SK-N-SH (cell line): ENCODE measurements around the gene ATP6V1F. TPM values are rescaled to one million over a fixed set of nuclear protein-coding genes. Genes with fewer than 3 reads are reported as not detected.

ENCODE experiments used
- CTCF ChIA-PET: fragments of 300-600, 350-600 bp; formaldehyde crosslinking; extraction: SDS; loops from one replicate; lab custom pipeline; 2021; lab: Yijun Ruan, JAX
- POLR2A ChIA-PET: fragments of 350-600 bp; sonication (Branson Sonifier 250); formaldehyde crosslinking; extraction: SDS; loops from one replicate; lab custom pipeline; 2020; ENCODE audit warnings: antibody characterized with exemption, inconsistent platforms; lab: Yijun Ruan, JAX
- DNase-seq: peaks from one replicate; pipeline ENCODE4 v3.0.0; 2012
- H2AFZ ChIP-seq: fragments of 200-600 bp; sonication (generic); 2 replicates; pipeline ENCODE4 v1.8.1; 2016; ENCODE audit warnings: antibody characterized with exemption, mild to moderate bottlenecking, low read depth
- H3F3A ChIP-seq: fragments of 200-600 bp; sonication (generic); replicated peaks from 2 replicates; pipeline ENCODE3; 2016; ENCODE audit warnings: antibody characterized with exemption, mild to moderate bottlenecking; ENCODE audit not compliant: insufficient read depth
- H3K27ac ChIP-seq, 2 experiments: fragments of 200-500 bp in 1 of 2; fragments of 200-600 bp in 1 of 2; sonication (Bioruptor generic) in 1 of 2; sonication (generic), shearing (Covaris generic) in 1 of 2; 2 replicates each; pipeline versions ENCODE4 v1.5.1 to v1.6.1; 2014 to 2016; ENCODE audit warnings: low read depth in 2 of 2, inconsistent platforms in 1 of 2, low read length in 1 of 2, mild to moderate bottlenecking in 1 of 2, mixed read lengths in 1 of 2
- H3K27me3 ChIP-seq: fragments of 200-600 bp; sonication (generic), shearing (Covaris generic); 2 replicates; pipeline ENCODE4 v1.6.1; 2016; ENCODE audit warnings: mixed run types; ENCODE audit not compliant: insufficient read depth
- H3K36me3 ChIP-seq, 2 experiments: fragments of 200-500 bp in 1 of 2; fragments of 200-600 bp in 1 of 2; sonication (Bioruptor generic) in 1 of 2; sonication (generic) in 1 of 2; replicated peaks in 1 of 2; 2 replicates each; pipeline versions ENCODE3 to v1.5.1; 2014 to 2016; ENCODE audit warnings: low read length in 1 of 2, mild to moderate bottlenecking in 1 of 2; ENCODE audit not compliant: insufficient read depth in 2 of 2, control insufficient read depth in 1 of 2
- H3K4me1 ChIP-seq, 2 experiments: fragments of 200-500 bp in 1 of 2; fragments of 200-600 bp in 1 of 2; sonication (Bioruptor generic) in 1 of 2; sonication (generic), shearing (Covaris generic) in 1 of 2; 2 replicates each; pipeline versions ENCODE4 v1.5.1 to v1.6.1; 2014 to 2016; ENCODE audit warnings: low read depth in 1 of 2, low read length in 1 of 2, mixed run types in 1 of 2; ENCODE audit not compliant: insufficient read depth in 2 of 2, control insufficient read depth in 1 of 2
- H3K4me2 ChIP-seq: fragments of 200-600 bp; sonication (generic), shearing (Covaris generic); 2 replicates; pipeline ENCODE4 v1.6.1; 2017; ENCODE audit warnings: mixed run types
- H3K4me3 ChIP-seq, 2 experiments: fragments of 200-500 bp in 1 of 2; fragments of 200-600 bp in 1 of 2; sonication (Bioruptor generic) in 1 of 2; sonication (generic), shearing (Covaris generic) in 1 of 2; 2 replicates each; pipeline versions ENCODE4 v1.5.1 to v1.8.1; 2014 to 2016; ENCODE audit warnings: low read depth in 2 of 2, inconsistent platforms in 1 of 2, low read length in 1 of 2, mild to moderate bottlenecking in 1 of 2, mixed read lengths in 1 of 2, moderate library complexity in 1 of 2
- H3K79me2 ChIP-seq: fragments of 200-600 bp; sonication (generic); 2 replicates; pipeline ENCODE4 v1.8.1; 2017; ENCODE audit warnings: mild to moderate bottlenecking; ENCODE audit not compliant: insufficient read depth
- H3K9ac ChIP-seq: fragments of 200-600 bp; sonication (generic); 2 replicates; pipeline ENCODE4 v1.6.1; 2017; ENCODE audit warnings: mixed run types
- H3K9me2 ChIP-seq: fragments of 200-600 bp; sonication (generic); 2 replicates; pipeline ENCODE4 v1.6.1; 2017; ENCODE audit warnings: mixed run types
- H3K9me3 ChIP-seq: fragments of 200-600 bp; sonication (generic); 2 replicates; pipeline ENCODE4 v1.6.1; 2017; ENCODE audit warnings: mixed run types, mild to moderate bottlenecking, moderate library complexity
- H4K20me1 ChIP-seq: fragments of 200-600 bp; sonication (generic); 2 replicates; pipeline ENCODE4 v1.6.1; 2017; ENCODE audit warnings: mild to moderate bottlenecking, mixed run types; ENCODE audit not compliant: insufficient read depth
- CTCF ChIP-seq: fragments of 200-600 bp; sonication (generic); IDR thresholded peaks from 2 replicates; pipeline ENCODE4 v1.6.1; 2017; ENCODE audit warnings: antibody characterized with exemption, mild to moderate bottlenecking, moderate library complexity
- EP300 ChIP-seq, 2 experiments: IDR thresholded peaks; 2 replicates each; pipeline versions ENCODE4 v1.4.0 to v1.6.1; 2012; ENCODE audit warnings: borderline replicate concordance in 1 of 2, low read depth in 1 of 2, low read length in 1 of 2
- FOXM1 ChIP-seq: IDR thresholded peaks from 2 replicates; pipeline ENCODE4 v1.4.0; 2012; ENCODE audit warnings: low read depth, mild to moderate bottlenecking
- JUND ChIP-seq: IDR thresholded peaks from 2 replicates; pipeline ENCODE4 v1.4.0; 2012
- NFIC ChIP-seq: IDR thresholded peaks from 2 replicates; pipeline ENCODE4 v1.4.0; 2012; ENCODE audit warnings: borderline replicate concordance
- RAD21 ChIP-seq: IDR thresholded peaks from 2 replicates; pipeline ENCODE4 v1.6.1; 2012; ENCODE audit warnings: mild to moderate bottlenecking, low read length
- RXRA ChIP-seq: IDR thresholded peaks from 2 replicates; pipeline ENCODE4 v1.4.0; 2012; ENCODE audit warnings: low read depth, mild to moderate bottlenecking, borderline replicate concordance
- SIN3A ChIP-seq: IDR thresholded peaks from 2 replicates; pipeline ENCODE4 v1.6.1; 2012; ENCODE audit warnings: low read depth, mild to moderate bottlenecking, low read length, moderate library complexity, borderline replicate concordance
- TAF1 ChIP-seq: IDR thresholded peaks from 2 replicates; pipeline ENCODE4 v1.6.1; 2012; ENCODE audit warnings: low read depth, mild to moderate bottlenecking, low read length, moderate library complexity, borderline replicate concordance
- TCF12 ChIP-seq: IDR thresholded peaks from 2 replicates; pipeline ENCODE4 v1.4.0; 2012
- TEAD4 ChIP-seq: IDR thresholded peaks from 2 replicates; pipeline ENCODE4 v1.4.0; 2012; ENCODE audit warnings: mild to moderate bottlenecking, borderline replicate concordance; ENCODE audit not compliant: insufficient read depth
- ZBTB33 ChIP-seq: IDR thresholded peaks from 2 replicates; pipeline ENCODE4 v1.4.0; 2012; ENCODE audit warnings: low read depth, borderline replicate concordance
- WGBS: methylation state at CpG from one replicate; pipeline ENCODE4 v1.1.6; 2017; ENCODE audit warnings: low lambda C conversion rate; 5-methylcytosine and 5-hydroxymethylcytosine counted together
- polyA plus RNA-seq, 3 experiments: library from polyadenylated mRNA; depleted of rRNA; stranded (reverse); fragments of >200 nt; gene quantifications; 2 replicates each; pipeline ENCODE4 v1.2.3, GENCODE V29; 2012
- TF ChIP-seq, protein P1 (sequence below): IDR thresholded peaks from 2 replicates; pipeline ENCODE4; 2012

ATP6V1F gene
- polyA plus RNA-seq, 1 of the 3 experiments (the other 2 are of a cell fraction): 495 TPM

- H3K4me2 ChIP-seq: no peak overlapping the region
- H3F3A ChIP-seq: peaks cover 7% of the 10 kb centered on the region
- H3K9me2 ChIP-seq: no peaks in the 10 kb centered on the region
- H3K9me3 ChIP-seq: no peaks in the 10 kb centered on the region
- H3K4me3 ChIP-seq: no peak overlapping the region
- H3K79me2 ChIP-seq: peaks cover 7% of the 10 kb centered on the region; the same call in 1 of the 2 replicates
- peaks cover 69 to 92% of the 10 kb centered on the region in 2 experiments for H3K36me3 ChIP-seq
- no peak overlapping the region for H3K9ac ChIP-seq
- no peaks in the 10 kb centered on the region for H3K4me1 ChIP-seq
- no peak overlapping the region for H2AFZ ChIP-seq
- WGBS: 97% methylated on average over 23 of the region's 25 CpGs
- DNase-seq: no peak
- ChIA-PET CTCF (interaction anchor here (1.4 kb wide), 1 partner anchor 11 kb away, joined by 4 read pairs; no protein-coding TSS in a partner anchor), POLR2A (no interaction called here)
- H3K27me3 ChIP-seq: no peaks in the 10 kb centered on the region
- H3K27ac ChIP-seq: no peak overlapping the region
- peaks cover 63% of the 10 kb centered on the region for H4K20me1 ChIP-seq
- TF ChIP-seq, protein P1, sequence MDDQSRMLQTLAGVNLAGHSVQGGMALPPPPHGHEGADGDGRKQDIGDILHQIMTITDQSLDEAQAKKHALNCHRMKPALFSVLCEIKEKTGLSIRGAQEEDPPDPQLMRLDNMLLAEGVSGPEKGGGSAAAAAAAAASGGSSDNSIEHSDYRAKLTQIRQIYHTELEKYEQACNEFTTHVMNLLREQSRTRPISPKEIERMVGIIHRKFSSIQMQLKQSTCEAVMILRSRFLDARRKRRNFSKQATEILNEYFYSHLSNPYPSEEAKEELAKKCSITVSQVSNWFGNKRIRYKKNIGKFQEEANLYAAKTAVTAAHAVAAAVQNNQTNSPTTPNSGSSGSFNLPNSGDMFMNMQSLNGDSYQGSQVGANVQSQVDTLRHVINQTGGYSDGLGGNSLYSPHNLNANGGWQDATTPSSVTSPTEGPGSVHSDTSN: no peak
- TF ChIP-seq JUND: no peak
- TF ChIP-seq TAF1: no peak
- no peak for TF ChIP-seq EP300 (IDR thresholded peaks at IDR 0.05; ENCODE audit: borderline replicate concordance in 1 of 2, low read depth in 1 of 2, low read length in 1 of 2)
- TF ChIP-seq RAD21: no peak
Observed at GRCh38 chr7:128844777-128845311, 17.8 kb upstream of the ATP6V1F start.

DNA sequence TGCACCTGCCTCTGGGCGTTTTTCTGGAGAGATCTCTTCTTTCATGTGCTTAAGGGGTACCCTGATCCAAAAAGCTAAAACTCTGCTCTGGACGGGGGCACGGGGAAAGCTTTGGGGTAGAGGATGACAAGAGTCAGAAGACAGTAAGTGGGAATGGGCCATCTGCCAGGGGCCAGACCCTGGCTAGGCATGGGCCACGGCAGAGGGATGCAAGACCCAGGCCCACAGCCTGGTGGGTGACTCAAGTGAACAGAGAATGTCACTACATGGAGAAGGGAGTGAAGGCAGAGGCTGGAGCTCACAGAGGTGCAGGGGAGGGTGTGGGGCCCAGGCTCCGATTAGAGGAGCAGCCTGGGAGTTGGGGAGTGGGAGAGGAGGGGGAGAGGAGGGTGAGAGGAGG lies 17.2 kb upstream of the ATP6V1F start:
- POLR2A ChIA-PET: no interaction called here
- peaks cover 5% of the 10 kb centered on the region; the same call in 1 of the 2 replicates for H3K79me2 ChIP-seq
- H3K36me3 ChIP-seq: peaks cover 68 to 92% of the 10 kb centered on the region in 2 experiments
- H3K9ac ChIP-seq: no peak overlapping the region
- no peaks in the 10 kb centered on the region for H3K9me2 ChIP-seq
- no peak overlapping the region for H3K27ac ChIP-seq
- H4K20me1 ChIP-seq: peaks cover 60% of the 10 kb centered on the region
- no peak for TF ChIP-seq FOXM1
- TF ChIP-seq ZBTB33: no peak
- no peak overlapping the region for H3K4me2 ChIP-seq
- DNase-seq: no peak
- H3K27me3 ChIP-seq: no peaks in the 10 kb centered on the region
- no peak overlapping the region for H3K4me3 ChIP-seq
- 93% methylated on average over 5 of the region's 5 CpGs for WGBS
- no peaks in the 10 kb centered on the region for H3K9me3 ChIP-seq
- H2AFZ ChIP-seq: no peak overlapping the region
- CTCF ChIA-PET: no interaction called here
- H3K4me1 ChIP-seq: no peaks in the 10 kb centered on the region
- H3F3A ChIP-seq: peaks cover 7% of the 10 kb centered on the region

GRCh38 chr7:128845987-128846386 lies 16.7 kb upstream of the ATP6V1F start:
- Histone ChIP-seq H3K27ac (no peak overlapping the region), H3K4me1 (no peaks in the 10 kb centered on the region), H3K36me3 (peaks cover 66 to 92% of the 10 kb centered on the region in 2 experiments), H4K20me1 (peaks cover 55% of the 10 kb centered on the region), H2AFZ (no peak overlapping the region), H3K9me3 (no peaks in the 10 kb centered on the region), H3F3A (peaks cover 7% of the 10 kb centered on the region), H3K4me3 (no peak overlapping the region), H3K4me2 (no peak overlapping the region), H3K27me3 (no peaks in the 10 kb centered on the region), H3K9me2 (no peaks in the 10 kb centered on the region), H3K79me2 (0 out of 2 replicates have a peak, but pooled peaks cover 3% of the 10 kb centered on the region), H3K9ac (no peak overlapping the region)
- WGBS: 91% methylated on average over 12 of the region's 19 CpGs
- CTCF ChIA-PET: no interaction called here
- POLR2A ChIA-PET: no interaction called here
- DNase-seq: no peak
- TF ChIP-seq NFIC (no peak), TEAD4 (no peak), ZBTB33 (no peak), RXRA (no peak), TCF12 (no peak), SIN3A (no peak), CTCF (no peak)
- TF ChIP-seq, protein P1: no peak
